Spinal cord (tissue), 10 donors: Measurements from ENCODE around the gene FBF1. TPM values are rescaled to one million over a fixed set of nuclear protein-coding genes. Genes with fewer than 3 reads are reported as not detected.
"Not testable (repeated sequence)": the region's sequence is repeated elsewhere in the genome, so short reads cannot be mapped to it uniquely, and the experiment has no call there.

ENCODE experiments used
- DNase-seq, 6 donors: peaks; one replicate each; pipeline versions ENCODE4 v3.0.0 to v3.0.0-alpha.2; 2013 to 2015; ENCODE audit warnings: low spot score in 6 of 6, low read depth in 4 of 6
- H3K27ac ChIP-seq: one replicate; pipeline ENCODE4 v1.5.1; 2013; ENCODE audit warnings: low read depth, low read length, control low read depth
- H3K27me3 ChIP-seq: one replicate; pipeline ENCODE4 v1.6.1; 2013; ENCODE audit warnings: low read length; ENCODE audit not compliant: control insufficient read depth, insufficient read depth
- H3K36me3 ChIP-seq: one replicate; pipeline ENCODE4 v1.6.1; 2013; ENCODE audit warnings: low read length; ENCODE audit not compliant: control insufficient read depth, insufficient read depth
- H3K4me1 ChIP-seq: one replicate; pipeline ENCODE4 v1.6.1; 2013; ENCODE audit warnings: low read length; ENCODE audit not compliant: control insufficient read depth, insufficient read depth
- H3K4me3 ChIP-seq: one replicate; pipeline ENCODE4 v1.5.1; 2013; ENCODE audit warnings: low read depth, low read length, control low read depth
- H3K9me3 ChIP-seq: one replicate; pipeline ENCODE4 v1.6.1; 2013; ENCODE audit warnings: low read length; ENCODE audit not compliant: control insufficient read depth, insufficient read depth
- WGBS: methylation state at CpG from one replicate; pipeline ENCODE4 v1.1.5; 2013; ENCODE audit warnings: missing lambda C conversion rate; ENCODE audit not compliant: insufficient coverage; 5-methylcytosine and 5-hydroxymethylcytosine counted together
- polyA plus RNA-seq, 2 donors: library from polyadenylated mRNA; unstranded; fragments of 120-200 nt; gene quantifications; one replicate each; pipeline ENCODE4 v1.2.1, GENCODE V29; 2013; ENCODE audit not compliant: insufficient read length in 2 of 2
- total RNA-seq, 2 donors: library from RNA; depleted of rRNA in 1 of 2; stranded (reverse); fragments of 120-200 nt in 1 of 2; fragments of >200 nt in 1 of 2; gene quantifications; one replicate each; pipeline versions ENCODE4 v1.2.3 to v1.2.4, GENCODE V29; 2013 to 2014
- donor health status: healthy.

Gene FBF1
- total and polyA plus RNA-seq, 4 donors, result 10.1 to 24.1 (median 18.3) TPM

- peak overlapping the region; percentile 94 for H3K27ac ChIP-seq
These were observed 70.6 kb downstream of the FBF1 start for GRCh38 chr17:75870228-75870627.

GRCh38 chr17:75869282-75870141 lies 71.3 kb downstream of the FBF1 start:
- no peaks in the 10 kb centered on the region for H3K9me3 ChIP-seq
- peak in 3 of 6 donors; percentile 79 to 93 (median 89) for DNase-seq
- 26% methylated on average over 22 of the region's 23 CpGs for WGBS
- H3K27ac ChIP-seq, result peak overlapping the region; percentile 94
- H3K4me3 ChIP-seq, result peak overlapping the region; percentile 12
- no peaks in the 10 kb centered on the region for H3K27me3 ChIP-seq
- H3K4me1 ChIP-seq, result peaks cover 54% of the 10 kb centered on the region
- H3K36me3 ChIP-seq, result peaks cover 18% of the 10 kb centered on the region

More at GRCh38 chr17:75870228-75870627, 70.6 kb downstream of the FBF1 start:
- not testable (repeated sequence) for H3K4me3 ChIP-seq, H3K27me3 ChIP-seq, H3K9me3 ChIP-seq, DNase-seq
- WGBS, result 65% methylated on average over 5 of the region's 10 CpGs
- H3K36me3 ChIP-seq, result peaks cover 25% of the 10 kb centered on the region
- peaks cover 54% of the 10 kb centered on the region for H3K4me1 ChIP-seq

- H3K27ac ChIP-seq, result peak overlapping the region; percentile 94
- peaks cover 11% of the 10 kb centered on the region for H3K36me3 ChIP-seq
- 89% methylated on average over 3 of the region's 12 CpGs for WGBS
- H3K4me3 ChIP-seq, H3K27me3 ChIP-seq, DNase-seq, H3K9me3 ChIP-seq: not testable (repeated sequence)
- H3K4me1 ChIP-seq, result peaks cover 58% of the 10 kb centered on the region
These were observed 72.0 kb downstream of the FBF1 start for GRCh38 chr17:75868730-75869281.

- H3K27ac ChIP-seq, result peak overlapping the region; percentile 52
- peak in 1 of 6 donors; percentile 13 for DNase-seq
- peaks cover 45% of the 10 kb centered on the region for H3K4me1 ChIP-seq
- 56% methylated on average over 8 of the region's 17 CpGs for WGBS
- H3K36me3 ChIP-seq, H3K4me3 ChIP-seq, H3K9me3 ChIP-seq, H3K27me3 ChIP-seq: not testable (repeated sequence)
These were observed 75.2 kb downstream of the FBF1 start for GRCh38 chr17:75865404-75866188.

GRCh38 chr17:75864887-75865286 lies 76.0 kb downstream of the FBF1 start:
- H3K4me3 ChIP-seq, H3K9me3 ChIP-seq, DNase-seq, H3K27me3 ChIP-seq, H3K36me3 ChIP-seq: not testable (repeated sequence)
- 88% methylated on average over 2 of the region's 4 CpGs for WGBS
- Histone ChIP-seq H3K4me1 (peaks cover 37% of the 10 kb centered on the region), H3K27ac (peak overlapping the region; percentile 67)

GRCh38 chr17:75864448-75864871 lies 76.4 kb downstream of the FBF1 start:
- Histone ChIP-seq H3K4me3 (no peak overlapping the region), H3K36me3 (no peaks in the 10 kb centered on the region), H3K27me3 (no peaks in the 10 kb centered on the region), H3K27ac (peak overlapping the region; percentile 67), H3K4me1 (peaks cover 33% of the 10 kb centered on the region), H3K9me3 (no peaks in the 10 kb centered on the region)
- WGBS, result 12% methylated on average over 3 of the region's 8 CpGs
- DNase-seq, result peak in 2 of 6 donors; percentile 38 to 69

GRCh38 chr17:75861927-75862317 lies 78.9 kb downstream of the FBF1 start:
- 88% methylated on average over 8 of the region's 9 CpGs for WGBS
- no peak overlapping the region for H3K27ac ChIP-seq
- H3K36me3 ChIP-seq, result no peaks in the 10 kb centered on the region
- no peak for DNase-seq
- H3K4me3 ChIP-seq, result no peak overlapping the region
- peaks cover 23% of the 10 kb centered on the region for H3K4me1 ChIP-seq
- H3K9me3 ChIP-seq, result no peaks in the 10 kb centered on the region
- no peaks in the 10 kb centered on the region for H3K27me3 ChIP-seq

Other genes with a start within 250 kb of the FBF1 start
- gene ITGB4, start 219.6 kb downstream of the FBF1 start, total RNA-seq, result 10 to 100 TPM; 24.0 to 46.5 TPM
- 10 to 100 TPM; 39.7 to 57.9 TPM for gene ITGB4, start 219.6 kb downstream of the FBF1 start, polyA plus RNA-seq
- gene GALK1, start 175.8 kb downstream of the FBF1 start, total RNA-seq, result 10 to 100 TPM; 14.8 to 28.0 TPM
- 10 to 100 TPM; 22.6 to 27.2 TPM for gene GALK1, start 175.8 kb downstream of the FBF1 start, polyA plus RNA-seq
- gene UNK, start 156.2 kb downstream of the FBF1 start, total RNA-seq, result 10 to 100 TPM; 28.9 to 33.9 TPM
- gene UNK, start 156.2 kb downstream of the FBF1 start, polyA plus RNA-seq, result 10 to 100 TPM; 41.2 to 54.8 TPM
- 1 to 10 TPM; 3.1 to 4.0 TPM for gene UNC13D, start 96.6 kb downstream of the FBF1 start, total RNA-seq
- 1 to 10 TPM; 5.3 to 6.1 TPM for gene UNC13D, start 96.6 kb downstream of the FBF1 start, polyA plus RNA-seq
- gene WBP2, start 85.7 kb downstream of the FBF1 start, total RNA-seq, result 10 to 100 TPM; 45.6 to 57.5 TPM
- gene WBP2, start 85.7 kb downstream of the FBF1 start, polyA plus RNA-seq, result 100 to 1,000 TPM; 211 to 231 TPM
- gene TRIM47, start 62.5 kb downstream of the FBF1 start, total RNA-seq, result 10 to 100 TPM; 31.3 to 37.3 TPM
- 10 to 100 TPM; 52.6 to 53.6 TPM for gene TRIM47, start 62.5 kb downstream of the FBF1 start, polyA plus RNA-seq
- 10 to 100 TPM; 11.7 to 18.4 TPM for gene TRIM65, start 44.1 kb downstream of the FBF1 start, total RNA-seq
- gene TRIM65, start 44.1 kb downstream of the FBF1 start, polyA plus RNA-seq, result 10 to 100 TPM; 17.7 to 24.8 TPM
- gene MRPL38, start 36.2 kb downstream of the FBF1 start, total RNA-seq, result 10 to 100 TPM; 26.3 to 41.2 TPM
- 100 to 1,000 TPM; 111 to 116 TPM for gene MRPL38, start 36.2 kb downstream of the FBF1 start, polyA plus RNA-seq
- gene ACOX1, start 38.1 kb upstream of the FBF1 start, total RNA-seq, result 10 to 100 TPM; 56.8 to 63.6 TPM
- 10 to 100 TPM; 32.7 to 35.6 TPM for gene ACOX1, start 38.1 kb upstream of the FBF1 start, polyA plus RNA-seq
- gene TEN1, start 38.2 kb upstream of the FBF1 start, total RNA-seq, result 10 to 100 TPM; 12.6 to 17.4 TPM
- gene TEN1, start 38.2 kb upstream of the FBF1 start, polyA plus RNA-seq, result 10 to 100 TPM; 17.9 to 19.8 TPM
- 10 to 100 TPM in 1 of 2 donors, 1 to 10 TPM in 1; 3.8 to 11.1 TPM for gene CDK3, start 59.8 kb upstream of the FBF1 start, total RNA-seq
- 10 to 100 TPM; 13.2 to 16.9 TPM for gene CDK3, start 59.8 kb upstream of the FBF1 start, polyA plus RNA-seq
- gene EVPL, start 86.3 kb upstream of the FBF1 start, total RNA-seq, result under 1 TPM; 0.17 to 0.20 TPM
- under 1 TPM; 0.90 TPM for gene EVPL, start 86.3 kb upstream of the FBF1 start, polyA plus RNA-seq
- gene SRP68, start 131.5 kb upstream of the FBF1 start, total RNA-seq, result 10 to 100 TPM; 31.4 to 38.8 TPM
- 10 to 100 TPM; 63.3 to 63.7 TPM for gene SRP68, start 131.5 kb upstream of the FBF1 start, polyA plus RNA-seq
- not detected for gene GALR2, start 133.7 kb upstream of the FBF1 start, total RNA-seq
- gene GALR2, start 133.7 kb upstream of the FBF1 start, polyA plus RNA-seq, result under 1 TPM; 0.47 to 0.74 TPM
- not detected for gene ZACN, start 138.1 kb upstream of the FBF1 start, total RNA-seq
- gene ZACN, start 138.1 kb upstream of the FBF1 start, polyA plus RNA-seq, result 10 to 100 TPM; 49.6 to 59.0 TPM
- 100 to 1,000 TPM in 1 of 2 donors, 10 to 100 TPM in 1; 84.7 to 172 TPM for gene EXOC7, start 162.7 kb upstream of the FBF1 start, total RNA-seq
- gene EXOC7, start 162.7 kb upstream of the FBF1 start, polyA plus RNA-seq, result 100 to 1,000 TPM; 162 to 168 TPM
- gene FOXJ1, start 200.2 kb upstream of the FBF1 start, total RNA-seq, result 10 to 100 TPM in 1 of 2 donors, 1 to 10 TPM in 1; 4.6 to 41.0 TPM
- gene FOXJ1, start 200.2 kb upstream of the FBF1 start, polyA plus RNA-seq, result 10 to 100 TPM; 21.3 to 30.7 TPM